SKM-1 treated with dmso at 0.1 percent for 144 hours (cell line): ENCODE measurements around the gene ENO1.
A peak's percentile ranks its signal among the peaks of the same experiment; 100 is the strongest.
"Not testable (repeated sequence)": the region's sequence is repeated elsewhere in the genome, so short reads cannot be mapped to it uniquely, and the experiment has no call there.

Experiments used
- DNase-seq: peaks from one replicate; lab custom pipeline; 2025; ENCODE audit not compliant: unreplicated experiment; lab: John Stamatoyannopoulos, UW

Gene ENO1

GRCh38 chr1:8897505-8897904, 19.0 kb upstream of the ENO1 start:
- DNase-seq: not testable (repeated sequence)

GRCh38 chr1:8896775-8897174, 18.3 kb upstream of the ENO1 start:
- DNase-seq: peak; percentile 66

GRCh38 chr1:8892026-8892425, 13.5 kb upstream of the ENO1 start:
- no peak for DNase-seq

GRCh38 chr1:8891401-8891800, 12.9 kb upstream of the ENO1 start:
- no peak for DNase-seq

GRCh38 chr1:8889925-8890785, 11.7 kb upstream of the ENO1 start:
- DNase-seq: peak; percentile 64

GRCh38 chr1:8889103-8889846, 10.8 kb upstream of the ENO1 start:
- DNase-seq: no peak

- DNase-seq: no peak
Measured at GRCh38 chr1:8886589-8886988, 8.1 kb upstream of the ENO1 start.

- not testable (repeated sequence) for DNase-seq
Measured at GRCh38 chr1:8886031-8886524, 7.6 kb upstream of the ENO1 start.

GRCh38 chr1:8884105-8884504, 5.6 kb upstream of the ENO1 start:
- DNase-seq: not testable (repeated sequence)

GRCh38 chr1:8883491-8883890, 5.0 kb upstream of the ENO1 start:
- DNase-seq: no peak

GRCh38 chr1:8879922-8880676, 1.6 kb upstream of the ENO1 start:
- DNase-seq: peak; percentile 83

- DNase-seq: no peak
Measured at GRCh38 chr1:8879464-8879921, 1.0 kb upstream of the ENO1 start.

GRCh38 chr1:8878698-8879463, 395 bp upstream of the ENO1 start:
- DNase-seq: peak; percentile 92

- DNase-seq: no peak
Measured at GRCh38 chr1:8876087-8876486, 2.4 kb downstream of the ENO1 start.

GRCh38 chr1:8875216-8875861, 3.1 kb downstream of the ENO1 start:
- no peak for DNase-seq

GRCh38 chr1:8874230-8875201, 4.0 kb downstream of the ENO1 start:
- no peak for DNase-seq

- DNase-seq: peak; percentile 68
Measured at GRCh38 chr1:8873506-8874229, 4.8 kb downstream of the ENO1 start.

- DNase-seq: no peak
Measured at GRCh38 chr1:8873001-8873400, 5.5 kb downstream of the ENO1 start.
